Measurements from ENCODE around the gene AFF3. TPM values are rescaled to one million over a fixed set of nuclear protein-coding genes. Genes with fewer than 3 reads are reported as not detected.

The AFF3 gene
- total RNA-seq, 1 experiment from 2014 or later = 0.05 TPM

DNA sequence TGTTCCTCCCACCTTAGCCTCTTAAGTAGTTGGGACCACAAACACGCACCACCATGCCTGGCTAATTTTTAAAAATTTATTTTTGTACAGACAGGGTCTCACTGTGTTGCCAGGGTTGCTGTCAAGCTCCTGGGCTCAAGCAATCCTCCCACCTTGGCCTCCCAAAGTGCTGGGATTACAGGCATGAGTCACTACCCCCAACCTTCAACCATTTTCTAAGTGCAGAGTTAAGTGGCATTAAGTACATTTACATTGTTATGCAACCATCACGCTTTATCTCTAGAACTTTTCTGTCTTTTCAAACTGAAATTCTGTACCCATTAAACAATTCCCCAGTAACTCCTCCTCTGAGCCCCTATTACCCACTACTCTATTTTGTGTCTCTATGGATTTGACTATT, 45.9 kb upstream of the AFF3 start:
- peaks cover 5% of the 10 kb centered on the region for H3K27me3 Mint-ChIP-seq (ENCODE audit: insufficient read depth, unreplicated experiment)
- intact Hi-C loops (cut with micrococcal nuclease; ENCODE audit: unreplicated experiment) = no loop called here
- CTCF ChIA-PET = no interaction called here
- no peaks in the 10 kb centered on the region for H3K36me3 ChIP-seq (ENCODE audit: control insufficient read depth, insufficient read depth, low read length)
- no peak overlapping the region for H3K27ac Mint-ChIP-seq (ENCODE audit: unreplicated experiment)
- no peaks in the 10 kb centered on the region for H3K4me1 Mint-ChIP-seq (ENCODE audit: low read depth, unreplicated experiment)
- H3K9me3 Mint-ChIP-seq (ENCODE audit: unreplicated experiment) = peaks cover 19% of the 10 kb centered on the region
- no peaks in the 10 kb centered on the region for H3K36me3 Mint-ChIP-seq (ENCODE audit: insufficient read depth, unreplicated experiment)
- H3K4me3 Mint-ChIP-seq (ENCODE audit: unreplicated experiment) = no peak overlapping the region
- H3K4me1 ChIP-seq = peaks cover 4% of the 10 kb centered on the region; the same call in 1 of the 2 replicates
- POLR2A ChIA-PET = no interaction called here
- H3K9me3 ChIP-seq = no peaks in the 10 kb centered on the region
- H3K27me3 ChIP-seq (replicated peaks; ENCODE audit: control insufficient read depth, insufficient read depth, low read length) = no peaks in the 10 kb centered on the region
- no TSS peak for BruUV-seq (replicated peaks)
- no peak overlapping the region for H3K4me3 ChIP-seq (ENCODE audit: low read depth, low read length)
- no peak for DNase-seq
- TF ChIP-seq, protein P1, sequence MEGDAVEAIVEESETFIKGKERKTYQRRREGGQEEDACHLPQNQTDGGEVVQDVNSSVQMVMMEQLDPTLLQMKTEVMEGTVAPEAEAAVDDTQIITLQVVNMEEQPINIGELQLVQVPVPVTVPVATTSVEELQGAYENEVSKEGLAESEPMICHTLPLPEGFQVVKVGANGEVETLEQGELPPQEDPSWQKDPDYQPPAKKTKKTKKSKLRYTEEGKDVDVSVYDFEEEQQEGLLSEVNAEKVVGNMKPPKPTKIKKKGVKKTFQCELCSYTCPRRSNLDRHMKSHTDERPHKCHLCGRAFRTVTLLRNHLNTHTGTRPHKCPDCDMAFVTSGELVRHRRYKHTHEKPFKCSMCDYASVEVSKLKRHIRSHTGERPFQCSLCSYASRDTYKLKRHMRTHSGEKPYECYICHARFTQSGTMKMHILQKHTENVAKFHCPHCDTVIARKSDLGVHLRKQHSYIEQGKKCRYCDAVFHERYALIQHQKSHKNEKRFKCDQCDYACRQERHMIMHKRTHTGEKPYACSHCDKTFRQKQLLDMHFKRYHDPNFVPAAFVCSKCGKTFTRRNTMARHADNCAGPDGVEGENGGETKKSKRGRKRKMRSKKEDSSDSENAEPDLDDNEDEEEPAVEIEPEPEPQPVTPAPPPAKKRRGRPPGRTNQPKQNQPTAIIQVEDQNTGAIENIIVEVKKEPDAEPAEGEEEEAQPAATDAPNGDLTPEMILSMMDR (IDR thresholded peaks at IDR 0.05; ENCODE audit: insufficient read depth in 1 of 2, low read depth in 1 of 2, low read length in 1 of 2, severe bottlenecking in 1 of 2, unreplicated experiment in 1 of 2) = no peak

- TF ChIP-seq, protein P1 (IDR thresholded peaks at IDR 0.05; ENCODE audit: insufficient read depth in 1 of 2, low read depth in 1 of 2, low read length in 1 of 2, severe bottlenecking in 1 of 2, unreplicated experiment in 1 of 2) = no peak
- CTCF ChIA-PET = no interaction called here
- BruUV-seq (replicated peaks) = no TSS peak
Observed at GRCh38 chr2:100186126-100186525, 43.7 kb upstream of the AFF3 start.

DNA sequence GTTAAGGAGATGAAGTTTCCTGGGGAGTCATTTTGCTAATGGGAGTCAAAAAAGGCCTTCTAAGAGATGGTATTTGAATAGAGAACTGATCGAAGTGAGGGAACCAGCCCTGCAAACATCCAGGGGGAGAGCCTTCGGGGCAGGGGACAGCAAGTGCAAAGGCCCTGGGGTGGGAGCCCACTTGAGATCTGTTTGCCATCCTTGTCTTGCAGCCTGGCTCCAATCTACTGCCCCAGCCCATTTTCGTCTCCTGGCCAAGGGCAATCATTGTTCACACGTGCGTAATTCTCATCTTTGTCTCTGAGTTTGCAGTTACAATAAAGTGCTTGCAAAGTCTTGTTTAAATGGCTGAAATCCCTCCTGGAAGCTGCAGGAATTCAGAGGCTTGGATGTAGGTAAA, 43.1 kb upstream of the AFF3 start:
- no peaks in the 10 kb centered on the region for H3K27me3 ChIP-seq (replicated peaks; ENCODE audit: control insufficient read depth, insufficient read depth, low read length)
- Mint-ChIP-seq H3K27ac (ENCODE audit: unreplicated experiment) (no peak overlapping the region), H3K4me3 (ENCODE audit: unreplicated experiment) (no peak overlapping the region), H3K9me3 (ENCODE audit: unreplicated experiment) (no peaks in the 10 kb centered on the region), H3K27me3 (ENCODE audit: insufficient read depth, unreplicated experiment) (peaks cover 12% of the 10 kb centered on the region), H3K4me1 (ENCODE audit: low read depth, unreplicated experiment) (no peaks in the 10 kb centered on the region), H3K36me3 (ENCODE audit: insufficient read depth, unreplicated experiment) (no peaks in the 10 kb centered on the region)
- ChIA-PET POLR2A (no interaction called here), CTCF (no interaction called here)
- intact Hi-C loops (cut with micrococcal nuclease; ENCODE audit: unreplicated experiment) = no loop called here
- no peaks in the 10 kb centered on the region for H3K36me3 ChIP-seq (ENCODE audit: control insufficient read depth, insufficient read depth, low read length)
- no TSS peak for BruUV-seq (replicated peaks)
- H3K9me3 ChIP-seq = no peaks in the 10 kb centered on the region
- no peak for DNase-seq
- TF ChIP-seq, protein P1 (IDR thresholded peaks at IDR 0.05; ENCODE audit: insufficient read depth in 1 of 2, low read depth in 1 of 2, low read length in 1 of 2, severe bottlenecking in 1 of 2, unreplicated experiment in 1 of 2) = no peak
- H3K4me3 ChIP-seq (ENCODE audit: low read depth, low read length) = no peak overlapping the region
- H3K4me1 ChIP-seq = no peaks in the 10 kb centered on the region

More at GRCh38 chr2:100186126-100186525, 43.7 kb upstream of the AFF3 start:
- H3K36me3 ChIP-seq (ENCODE audit: control insufficient read depth, insufficient read depth, low read length) = no peaks in the 10 kb centered on the region
- H3K4me1 ChIP-seq = no peaks in the 10 kb centered on the region
- peaks cover 9% of the 10 kb centered on the region for H3K27me3 Mint-ChIP-seq (ENCODE audit: insufficient read depth, unreplicated experiment)
- DNase-seq = no peak
- no peaks in the 10 kb centered on the region for H3K4me1 Mint-ChIP-seq (ENCODE audit: low read depth, unreplicated experiment)
- intact Hi-C loops (cut with micrococcal nuclease; ENCODE audit: unreplicated experiment) = no loop called here
- H3K27ac Mint-ChIP-seq (ENCODE audit: unreplicated experiment) = no peak overlapping the region
- no peaks in the 10 kb centered on the region for H3K36me3 Mint-ChIP-seq (ENCODE audit: insufficient read depth, unreplicated experiment)
- POLR2A ChIA-PET = no interaction called here
- H3K4me3 Mint-ChIP-seq (ENCODE audit: unreplicated experiment) = no peak overlapping the region
- no peaks in the 10 kb centered on the region for H3K9me3 ChIP-seq
- no peak overlapping the region for H3K4me3 ChIP-seq (ENCODE audit: low read depth, low read length)
- no peaks in the 10 kb centered on the region for H3K9me3 Mint-ChIP-seq (ENCODE audit: unreplicated experiment)
- no peaks in the 10 kb centered on the region for H3K27me3 ChIP-seq (replicated peaks; ENCODE audit: control insufficient read depth, insufficient read depth, low read length)
